ENCODE results near the gene ZNF800. TPM values are rescaled to one million over a fixed set of nuclear protein-coding genes. Genes with fewer than 3 reads are reported as not detected.

Gene ZNF800
- polyA plus RNA-seq, 3 donors = 17.7 to 22.2 (median 22.1) TPM

GRCh38 chr7:127391591-127392181 lies 822 bp downstream of the ZNF800 start:
- no peak for DNase-seq

- DNase-seq = peak; percentile 7
These were observed 1.5 kb downstream of the ZNF800 start for GRCh38 chr7:127390817-127391590.

GRCh38 chr7:127390186-127390816 lies 2.2 kb downstream of the ZNF800 start:
- DNase-seq = no peak

GRCh38 chr7:127389321-127389720 lies 3.2 kb downstream of the ZNF800 start:
- no peak for DNase-seq

GRCh38 chr7:127387974-127388373 lies 4.5 kb downstream of the ZNF800 start:
- DNase-seq = no peak

- DNase-seq = no peak
These were observed 9.2 kb downstream of the ZNF800 start for GRCh38 chr7:127383123-127383835.

GRCh38 chr7:127382301-127383085 lies 10.0 kb downstream of the ZNF800 start:
- DNase-seq = no peak

GRCh38 chr7:127380479-127380878 lies 12.0 kb downstream of the ZNF800 start:
- DNase-seq = no peak

GRCh38 chr7:127379642-127380041 lies 12.9 kb downstream of the ZNF800 start:
- DNase-seq = no peak

- no peak for DNase-seq
These were observed 14.0 kb downstream of the ZNF800 start for GRCh38 chr7:127378537-127378936.

- DNase-seq = no peak
These were observed 15.1 kb downstream of the ZNF800 start for GRCh38 chr7:127377425-127377824.

GRCh38 chr7:127375631-127376030 lies 16.9 kb downstream of the ZNF800 start:
- no peak for DNase-seq

GRCh38 chr7:127367679-127368078 lies 24.8 kb downstream of the ZNF800 start:
- no peak for DNase-seq

GRCh38 chr7:127366680-127367079 lies 25.8 kb downstream of the ZNF800 start:
- DNase-seq = no peak

GRCh38 chr7:127365957-127366315 lies 26.6 kb downstream of the ZNF800 start:
- no peak for DNase-seq

GRCh38 chr7:127365164-127365956 lies 27.1 kb downstream of the ZNF800 start:
- DNase-seq = no peak

- DNase-seq = no peak
These were observed 30.0 kb downstream of the ZNF800 start for GRCh38 chr7:127362364-127363027.

GRCh38 chr7:127361736-127362135 lies 30.8 kb downstream of the ZNF800 start:
- DNase-seq = no peak

- DNase-seq = no peak
These were observed 33.5 kb downstream of the ZNF800 start for GRCh38 chr7:127359011-127359410.

- DNase-seq = no peak
These were observed 38.6 kb downstream of the ZNF800 start for GRCh38 chr7:127353897-127354296.

All from renal pelvis (tissue), 4 donors.